H1 (cell line): ENCODE measurements around the gene HMCES. TPM values are rescaled to one million over a fixed set of nuclear protein-coding genes. Genes with fewer than 3 reads are reported as not detected.

Experiments
- BACH1 ChIP-seq: IDR thresholded peaks from 2 replicates; pipeline ENCODE4 v1.6.1; 2012; ENCODE audit warnings: low read length, improper control_type of control experiment
- JUND ChIP-seq: IDR thresholded peaks from 2 replicates; pipeline ENCODE4 v1.6.1; 2011; ENCODE audit warnings: mild to moderate bottlenecking, improper control_type of control experiment, low read length
- NANOG ChIP-seq: IDR thresholded peaks from 2 replicates; pipeline ENCODE4 v1.6.1; 2011; ENCODE audit warnings: low read length, low read depth, mild to moderate bottlenecking, inconsistent platforms; ENCODE audit not compliant: insufficient read depth, poor library complexity, severe bottlenecking
- POLR2A ChIP-seq, 2 experiments: IDR thresholded peaks; 1 replicate in 1 of 2; 2 replicates in 1 of 2; pipeline ENCODE4 v1.6.1; 2011; ENCODE audit warnings: low read depth in 2 of 2, low read length in 2 of 2, mild to moderate bottlenecking in 2 of 2; ENCODE audit errors: control extremely low read depth in 1 of 2
- SRF ChIP-seq: IDR thresholded peaks from 2 replicates; pipeline ENCODE4 v1.6.1; 2011; ENCODE audit warnings: mild to moderate bottlenecking, low read depth, low read length, moderate library complexity
- polyA plus RNA-seq, 7 experiments: library from polyadenylated mRNA; depleted of rRNA in 3 of 7; stranded (reverse) in 5 of 7; unstranded in 2 of 7; fragments of >200 nt in 5 of 7; fragments of 200-250 nt in 2 of 7; gene quantifications; 1 replicate in 5 of 7; 2 replicates in 1 of 7; 4 replicates in 1 of 7; pipeline versions ENCODE4 v1.2.1 to v1.2.3, GENCODE V29; 2011 to 2013; ENCODE audit warnings: missing spikeins in 2 of 7, mixed read lengths in 2 of 7
- total RNA-seq: library from RNA; stranded (reverse); fragmentation: NEBNext Ultra II Directional; extraction: Animal tissue kit (Norgen Biotek cat#: 25700); gene quantifications from 2 replicates; pipeline ENCODE4 v1.2.1, GENCODE V29; 2021
- TF ChIP-seq, protein P1 (sequence below): fragments of 300-600 bp; sonication (generic); IDR thresholded peaks from 2 replicates; pipeline ENCODE4 v1.7.1; 2012; ENCODE audit warnings: low read length, moderate library complexity, mild to moderate bottlenecking, inconsistent platforms; ENCODE audit not compliant: insufficient replicate concordance
- TF ChIP-seq, protein P2 (sequence below): IDR thresholded peaks from 2 replicates; pipeline ENCODE4 v1.6.1; 2011; ENCODE audit warnings: low read length, improper control_type of control experiment

HMCES gene
- total and polyA plus RNA-seq, 2 of the 8 experiments (the other 6 are each of a cell fraction or from before 2014, with no cell fraction given), result 27.6 to 49.5 TPM

DNA sequence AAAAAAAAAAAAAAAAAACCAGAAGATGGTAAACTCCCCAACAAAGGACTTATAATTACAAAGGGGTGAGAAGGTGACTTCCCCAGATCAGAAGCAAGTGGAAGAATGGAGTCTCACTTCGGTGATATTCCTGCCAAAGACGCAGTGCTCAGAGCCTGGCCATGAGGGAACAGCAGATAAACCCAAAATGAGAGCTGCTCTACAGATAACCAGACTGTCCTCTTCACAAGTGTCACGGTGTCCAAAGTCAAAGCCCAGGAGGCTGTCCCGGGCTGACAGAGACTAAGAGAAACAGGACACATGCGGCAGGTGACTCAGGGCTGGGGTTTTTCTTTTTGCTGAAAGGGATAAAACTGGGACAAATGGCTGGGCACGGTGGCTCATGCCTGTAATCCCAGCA lies 48.8 kb downstream of the HMCES start (continued):
- TF ChIP-seq, protein P1, sequence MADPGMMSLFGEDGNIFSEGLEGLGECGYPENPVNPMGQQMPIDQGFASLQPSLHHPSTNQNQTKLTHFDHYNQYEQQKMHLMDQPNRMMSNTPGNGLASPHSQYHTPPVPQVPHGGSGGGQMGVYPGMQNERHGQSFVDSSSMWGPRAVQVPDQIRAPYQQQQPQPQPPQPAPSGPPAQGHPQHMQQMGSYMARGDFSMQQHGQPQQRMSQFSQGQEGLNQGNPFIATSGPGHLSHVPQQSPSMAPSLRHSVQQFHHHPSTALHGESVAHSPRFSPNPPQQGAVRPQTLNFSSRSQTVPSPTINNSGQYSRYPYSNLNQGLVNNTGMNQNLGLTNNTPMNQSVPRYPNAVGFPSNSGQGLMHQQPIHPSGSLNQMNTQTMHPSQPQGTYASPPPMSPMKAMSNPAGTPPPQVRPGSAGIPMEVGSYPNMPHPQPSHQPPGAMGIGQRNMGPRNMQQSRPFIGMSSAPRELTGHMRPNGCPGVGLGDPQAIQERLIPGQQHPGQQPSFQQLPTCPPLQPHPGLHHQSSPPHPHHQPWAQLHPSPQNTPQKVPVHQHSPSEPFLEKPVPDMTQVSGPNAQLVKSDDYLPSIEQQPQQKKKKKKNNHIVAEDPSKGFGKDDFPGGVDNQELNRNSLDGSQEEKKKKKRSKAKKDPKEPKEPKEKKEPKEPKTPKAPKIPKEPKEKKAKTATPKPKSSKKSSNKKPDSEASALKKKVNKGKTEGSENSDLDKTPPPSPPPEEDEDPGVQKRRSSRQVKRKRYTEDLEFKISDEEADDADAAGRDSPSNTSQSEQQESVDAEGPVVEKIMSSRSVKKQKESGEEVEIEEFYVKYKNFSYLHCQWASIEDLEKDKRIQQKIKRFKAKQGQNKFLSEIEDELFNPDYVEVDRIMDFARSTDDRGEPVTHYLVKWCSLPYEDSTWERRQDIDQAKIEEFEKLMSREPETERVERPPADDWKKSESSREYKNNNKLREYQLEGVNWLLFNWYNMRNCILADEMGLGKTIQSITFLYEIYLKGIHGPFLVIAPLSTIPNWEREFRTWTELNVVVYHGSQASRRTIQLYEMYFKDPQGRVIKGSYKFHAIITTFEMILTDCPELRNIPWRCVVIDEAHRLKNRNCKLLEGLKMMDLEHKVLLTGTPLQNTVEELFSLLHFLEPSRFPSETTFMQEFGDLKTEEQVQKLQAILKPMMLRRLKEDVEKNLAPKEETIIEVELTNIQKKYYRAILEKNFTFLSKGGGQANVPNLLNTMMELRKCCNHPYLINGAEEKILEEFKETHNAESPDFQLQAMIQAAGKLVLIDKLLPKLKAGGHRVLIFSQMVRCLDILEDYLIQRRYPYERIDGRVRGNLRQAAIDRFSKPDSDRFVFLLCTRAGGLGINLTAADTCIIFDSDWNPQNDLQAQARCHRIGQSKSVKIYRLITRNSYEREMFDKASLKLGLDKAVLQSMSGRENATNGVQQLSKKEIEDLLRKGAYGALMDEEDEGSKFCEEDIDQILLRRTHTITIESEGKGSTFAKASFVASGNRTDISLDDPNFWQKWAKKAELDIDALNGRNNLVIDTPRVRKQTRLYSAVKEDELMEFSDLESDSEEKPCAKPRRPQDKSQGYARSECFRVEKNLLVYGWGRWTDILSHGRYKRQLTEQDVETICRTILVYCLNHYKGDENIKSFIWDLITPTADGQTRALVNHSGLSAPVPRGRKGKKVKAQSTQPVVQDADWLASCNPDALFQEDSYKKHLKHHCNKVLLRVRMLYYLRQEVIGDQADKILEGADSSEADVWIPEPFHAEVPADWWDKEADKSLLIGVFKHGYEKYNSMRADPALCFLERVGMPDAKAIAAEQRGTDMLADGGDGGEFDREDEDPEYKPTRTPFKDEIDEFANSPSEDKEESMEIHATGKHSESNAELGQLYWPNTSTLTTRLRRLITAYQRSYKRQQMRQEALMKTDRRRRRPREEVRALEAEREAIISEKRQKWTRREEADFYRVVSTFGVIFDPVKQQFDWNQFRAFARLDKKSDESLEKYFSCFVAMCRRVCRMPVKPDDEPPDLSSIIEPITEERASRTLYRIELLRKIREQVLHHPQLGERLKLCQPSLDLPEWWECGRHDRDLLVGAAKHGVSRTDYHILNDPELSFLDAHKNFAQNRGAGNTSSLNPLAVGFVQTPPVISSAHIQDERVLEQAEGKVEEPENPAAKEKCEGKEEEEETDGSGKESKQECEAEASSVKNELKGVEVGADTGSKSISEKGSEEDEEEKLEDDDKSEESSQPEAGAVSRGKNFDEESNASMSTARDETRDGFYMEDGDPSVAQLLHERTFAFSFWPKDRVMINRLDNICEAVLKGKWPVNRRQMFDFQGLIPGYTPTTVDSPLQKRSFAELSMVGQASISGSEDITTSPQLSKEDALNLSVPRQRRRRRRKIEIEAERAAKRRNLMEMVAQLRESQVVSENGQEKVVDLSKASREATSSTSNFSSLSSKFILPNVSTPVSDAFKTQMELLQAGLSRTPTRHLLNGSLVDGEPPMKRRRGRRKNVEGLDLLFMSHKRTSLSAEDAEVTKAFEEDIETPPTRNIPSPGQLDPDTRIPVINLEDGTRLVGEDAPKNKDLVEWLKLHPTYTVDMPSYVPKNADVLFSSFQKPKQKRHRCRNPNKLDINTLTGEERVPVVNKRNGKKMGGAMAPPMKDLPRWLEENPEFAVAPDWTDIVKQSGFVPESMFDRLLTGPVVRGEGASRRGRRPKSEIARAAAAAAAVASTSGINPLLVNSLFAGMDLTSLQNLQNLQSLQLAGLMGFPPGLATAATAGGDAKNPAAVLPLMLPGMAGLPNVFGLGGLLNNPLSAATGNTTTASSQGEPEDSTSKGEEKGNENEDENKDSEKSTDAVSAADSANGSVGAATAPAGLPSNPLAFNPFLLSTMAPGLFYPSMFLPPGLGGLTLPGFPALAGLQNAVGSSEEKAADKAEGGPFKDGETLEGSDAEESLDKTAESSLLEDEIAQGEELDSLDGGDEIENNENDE, result no peak
- TF ChIP-seq BACH1, result no peak
- TF ChIP-seq NANOG, result no peak
- TF ChIP-seq SRF, result no peak
- no peak for TF ChIP-seq POLR2A (IDR thresholded peaks at IDR 0.05; ENCODE audit: control extremely low read depth in 1 of 2, low read depth in 2 of 2, low read length in 2 of 2)
- TF ChIP-seq JUND, result no peak
- TF ChIP-seq, protein P2, sequence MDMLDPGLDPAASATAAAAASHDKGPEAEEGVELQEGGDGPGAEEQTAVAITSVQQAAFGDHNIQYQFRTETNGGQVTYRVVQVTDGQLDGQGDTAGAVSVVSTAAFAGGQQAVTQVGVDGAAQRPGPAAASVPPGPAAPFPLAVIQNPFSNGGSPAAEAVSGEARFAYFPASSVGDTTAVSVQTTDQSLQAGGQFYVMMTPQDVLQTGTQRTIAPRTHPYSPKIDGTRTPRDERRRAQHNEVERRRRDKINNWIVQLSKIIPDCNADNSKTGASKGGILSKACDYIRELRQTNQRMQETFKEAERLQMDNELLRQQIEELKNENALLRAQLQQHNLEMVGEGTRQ, result no peak
- TF ChIP-seq, all 59 proteins: peak for 0
